ENCODE data around the gene GYG2.
"Not testable (repeated sequence)": the region's sequence is repeated elsewhere in the genome, so short reads cannot be mapped to it uniquely, and the experiment has no call there.

GYG2 gene

GRCh38 chrX:2894885-2895292, 66.2 kb downstream of the GYG2 start:
- WGBS, 2 donors (ENCODE audit: extremely low coverage in 2 of 2, insufficient read length in 2 of 2, insufficient replicate concordance in 1 of 2), result no CpG with 5 or more reads among the region's 9 CpGs
- DNase-seq (ENCODE audit: low spot score), result no peak
- no peak overlapping the region for H3K4me3 ChIP-seq (ENCODE audit: low read length in 2 of 2)

GRCh38 chrX:2897311-2897689, 68.6 kb downstream of the GYG2 start:
- Histone ChIP-seq H3K4me3 (ENCODE audit: low read length in 2 of 2) (no peak overlapping the region), H3K27ac (replicated peaks; ENCODE audit: low read length) (no peak overlapping the region), H3K79me1 (ENCODE audit: low read depth, low read length) (no peaks in the 10 kb centered on the region), H2BK15ac (ENCODE audit: low read length) (no peak overlapping the region), H3K9ac (ENCODE audit: low read depth, low read length, poor library complexity) (no peak overlapping the region), H3K4me2 (ENCODE audit: insufficient read depth, low read length, poor library complexity, severe bottlenecking) (no peak overlapping the region), H3K14ac (ENCODE audit: low read length) (no peak overlapping the region), H3K27me3 (ENCODE audit: control insufficient read depth in 3 of 3, insufficient read depth in 3 of 3, low read depth in 1 of 3, low read length in 3 of 3) (no peaks in the 10 kb centered on the region), H3K9me3 (replicated peaks in 1 of 2; ENCODE audit: control insufficient read depth in 2 of 2, insufficient read depth in 1 of 2, low read depth in 1 of 2, low read length in 2 of 2) (no peaks in the 10 kb centered on the region), H2BK120ac (ENCODE audit: low read depth, low read length) (no peak overlapping the region), H2BK12ac (ENCODE audit: low read length) (no peak overlapping the region), H2BK5ac (ENCODE audit: low read length) (no peak overlapping the region), H3K18ac (ENCODE audit: low read length) (no peak overlapping the region), H2AK5ac (ENCODE audit: low read depth, low read length) (no peak overlapping the region), H3K23ac (ENCODE audit: low read depth, low read length, poor library complexity) (no peak overlapping the region), H4K8ac (ENCODE audit: low read depth, low read length) (no peak overlapping the region), H2AFZ (ENCODE audit: low read length) (peak overlapping the region; percentile 78), H4K91ac (ENCODE audit: low read depth, low read length, poor library complexity) (no peak overlapping the region), H3K4ac (ENCODE audit: low read length) (no peak overlapping the region), H3K4me1 (ENCODE audit: control insufficient read depth in 2 of 2, insufficient read depth in 1 of 2, low read depth in 1 of 2, low read length in 2 of 2) (peaks cover 2 to 12% of the 10 kb centered on the region in 2 donors), H3K36me3 (replicated peaks in 1 of 2; ENCODE audit: control insufficient read depth in 2 of 2, insufficient read depth in 2 of 2, low read length in 2 of 2) (no peaks in the 10 kb centered on the region)
- no peak for DNase-seq (ENCODE audit: low spot score)
- no CpG with 5 or more reads among the region's 12 CpGs for WGBS, 2 donors (ENCODE audit: extremely low coverage in 2 of 2, insufficient read length in 2 of 2, insufficient replicate concordance in 1 of 2)

More at GRCh38 chrX:2894885-2895292, 66.2 kb downstream of the GYG2 start:
- Histone ChIP-seq H2BK12ac (ENCODE audit: low read length) (no peak overlapping the region), H3K36me3 (replicated peaks in 1 of 2; ENCODE audit: control insufficient read depth in 2 of 2, insufficient read depth in 2 of 2, low read length in 2 of 2) (no peaks in the 10 kb centered on the region), H3K4me1 (ENCODE audit: control insufficient read depth in 2 of 2, insufficient read depth in 1 of 2, low read depth in 1 of 2, low read length in 2 of 2) (peaks cover 2 to 15% of the 10 kb centered on the region in 2 donors), H2BK120ac (ENCODE audit: low read depth, low read length) (no peak overlapping the region), H2AFZ (ENCODE audit: low read length) (no peak overlapping the region), H3K14ac (ENCODE audit: low read length) (no peak overlapping the region), H3K18ac (ENCODE audit: low read length) (no peak overlapping the region), H3K79me1 (ENCODE audit: low read depth, low read length) (no peaks in the 10 kb centered on the region), H3K23ac (ENCODE audit: low read depth, low read length, poor library complexity) (no peak overlapping the region), H3K4ac (ENCODE audit: low read length) (no peak overlapping the region), H3K9ac (ENCODE audit: low read depth, low read length, poor library complexity) (no peak overlapping the region), H2AK5ac (ENCODE audit: low read depth, low read length) (no peak overlapping the region), H3K4me2 (ENCODE audit: insufficient read depth, low read length, poor library complexity, severe bottlenecking) (no peak overlapping the region), H4K8ac (ENCODE audit: low read depth, low read length) (no peak overlapping the region), H3K27ac (replicated peaks; ENCODE audit: low read length) (no peak overlapping the region), H2BK15ac (ENCODE audit: low read length) (no peak overlapping the region), H4K91ac (ENCODE audit: low read depth, low read length, poor library complexity) (no peak overlapping the region), H2BK5ac (ENCODE audit: low read length) (no peak overlapping the region), H3K27me3 (ENCODE audit: control insufficient read depth in 3 of 3, insufficient read depth in 3 of 3, low read depth in 1 of 3, low read length in 3 of 3) (no peaks in the 10 kb centered on the region), H3K9me3 (replicated peaks in 1 of 2; ENCODE audit: control insufficient read depth in 2 of 2, insufficient read depth in 1 of 2, low read depth in 1 of 2, low read length in 2 of 2) (no peaks in the 10 kb centered on the region)

- H2BK120ac ChIP-seq (ENCODE audit: low read depth, low read length); H3K23ac ChIP-seq (ENCODE audit: low read depth, low read length, poor library complexity); H2BK15ac ChIP-seq (ENCODE audit: low read length); H3K14ac ChIP-seq (ENCODE audit: low read length); DNase-seq (ENCODE audit: low spot score); H3K18ac ChIP-seq (ENCODE audit: low read length); H4K91ac ChIP-seq (ENCODE audit: low read depth, low read length, poor library complexity); H3K9ac ChIP-seq (ENCODE audit: low read depth, low read length, poor library complexity); H3K36me3 ChIP-seq (replicated peaks in 1 of 2; ENCODE audit: control insufficient read depth in 2 of 2, insufficient read depth in 2 of 2, low read length in 2 of 2); H3K4ac ChIP-seq (ENCODE audit: low read length); H3K27me3 ChIP-seq (ENCODE audit: control insufficient read depth in 3 of 3, insufficient read depth in 3 of 3, low read depth in 1 of 3, low read length in 3 of 3); H4K8ac ChIP-seq (ENCODE audit: low read depth, low read length); H3K79me1 ChIP-seq (ENCODE audit: low read depth, low read length); H3K9me3 ChIP-seq (replicated peaks in 1 of 2; ENCODE audit: control insufficient read depth in 2 of 2, insufficient read depth in 1 of 2, low read depth in 1 of 2, low read length in 2 of 2); H3K27ac ChIP-seq (replicated peaks; ENCODE audit: low read length); H3K4me3 ChIP-seq (ENCODE audit: low read length in 2 of 2); H2BK12ac ChIP-seq (ENCODE audit: low read length); H3K4me2 ChIP-seq (ENCODE audit: insufficient read depth, low read length, poor library complexity, severe bottlenecking); H2AK5ac ChIP-seq (ENCODE audit: low read depth, low read length); H2BK5ac ChIP-seq (ENCODE audit: low read length): not testable (repeated sequence)
- Histone ChIP-seq H2AFZ (ENCODE audit: low read length) (peak overlapping the region; percentile 78), H3K4me1 (ENCODE audit: control insufficient read depth in 2 of 2, insufficient read depth in 1 of 2, low read depth in 1 of 2, low read length in 2 of 2) (peaks cover 2 to 12% of the 10 kb centered on the region in 2 donors)
- no CpG with 5 or more reads among the region's 22 CpGs for WGBS, 2 donors (ENCODE audit: extremely low coverage in 2 of 2, insufficient read length in 2 of 2, insufficient replicate concordance in 1 of 2)
These were observed 69.2 kb downstream of the GYG2 start for GRCh38 chrX:2897690-2898623.

- no peak overlapping the region for H3K9ac ChIP-seq (ENCODE audit: low read depth, low read length, poor library complexity)
- no peak overlapping the region for H2BK12ac ChIP-seq (ENCODE audit: low read length)
- no peak overlapping the region for H2BK120ac ChIP-seq (ENCODE audit: low read depth, low read length)
- no peak for DNase-seq (ENCODE audit: low spot score)
- no CpG with 5 or more reads among the region's 13 CpGs for WGBS, 2 donors (ENCODE audit: extremely low coverage in 2 of 2, insufficient read length in 2 of 2, insufficient replicate concordance in 1 of 2)
- H3K18ac ChIP-seq (ENCODE audit: low read length), result no peak overlapping the region
- H3K4me3 ChIP-seq (ENCODE audit: low read length in 2 of 2), result no peak overlapping the region
- H3K4ac ChIP-seq (ENCODE audit: low read length), result no peak overlapping the region
- no peaks in the 10 kb centered on the region for H3K36me3 ChIP-seq (replicated peaks in 1 of 2; ENCODE audit: control insufficient read depth in 2 of 2, insufficient read depth in 2 of 2, low read length in 2 of 2)
- no peaks in the 10 kb centered on the region for H3K27me3 ChIP-seq (ENCODE audit: control insufficient read depth in 3 of 3, insufficient read depth in 3 of 3, low read depth in 1 of 3, low read length in 3 of 3)
- no peak overlapping the region for H3K4me2 ChIP-seq (ENCODE audit: insufficient read depth, low read length, poor library complexity, severe bottlenecking)
- peak overlapping the region; percentile 1 for H2AFZ ChIP-seq (ENCODE audit: low read length)
- H3K14ac ChIP-seq (ENCODE audit: low read length), result no peak overlapping the region
- no peak overlapping the region for H2AK5ac ChIP-seq (ENCODE audit: low read depth, low read length)
- no peak overlapping the region for H4K8ac ChIP-seq (ENCODE audit: low read depth, low read length)
- H2BK5ac ChIP-seq (ENCODE audit: low read length), result no peak overlapping the region
- no peaks in the 10 kb centered on the region for H3K79me1 ChIP-seq (ENCODE audit: low read depth, low read length)
- peaks cover 2 to 12% of the 10 kb centered on the region in 2 donors for H3K4me1 ChIP-seq (ENCODE audit: control insufficient read depth in 2 of 2, insufficient read depth in 1 of 2, low read depth in 1 of 2, low read length in 2 of 2)
- peaks cover 3 to 4% of the 10 kb centered on the region in 2 donors for H3K9me3 ChIP-seq (replicated peaks in 1 of 2; ENCODE audit: control insufficient read depth in 2 of 2, insufficient read depth in 1 of 2, low read depth in 1 of 2, low read length in 2 of 2)
- no peak overlapping the region for H2BK15ac ChIP-seq (ENCODE audit: low read length)
- no peak overlapping the region for H4K91ac ChIP-seq (ENCODE audit: low read depth, low read length, poor library complexity)
- no peak overlapping the region for H3K23ac ChIP-seq (ENCODE audit: low read depth, low read length, poor library complexity)
- no peak overlapping the region for H3K27ac ChIP-seq (replicated peaks; ENCODE audit: low read length)
These were observed 70.2 kb downstream of the GYG2 start for GRCh38 chrX:2898846-2899512.

Measured in neuronal stem cell (in vitro differentiated cells).